Panc1 (cell line): ENCODE measurements around the gene C5AR2. TPM values are rescaled to one million over a fixed set of nuclear protein-coding genes. Genes with fewer than 3 reads are reported as not detected.

ENCODE experiments used
- ATAC-seq: fragments of 200-7000 bp; cut with Tn5 transposase; 2 replicates; pipeline ENCODE4 v1.9.1; 2020; ENCODE audit warnings: mild to moderate bottlenecking, moderate library complexity
- BruUV-seq: library from RNA; stranded (reverse); fragments of 400-500 nt; replicated peaks from 2 replicates; lab custom pipeline; 2021; lab: Mats Ljungman, UMichigan
- CTCF ChIA-PET: fragments of 300-600 bp; sonication (Branson Sonifier 250); formaldehyde crosslinking; loops from one replicate; lab custom pipeline; 2022; ENCODE audit warnings: antibody characterized with exemption; lab: Charles Lee
- POLR2A ChIA-PET: fragments of 300-600 bp; sonication (Branson Sonifier 250); formaldehyde crosslinking; loops from one replicate; lab custom pipeline; 2022; ENCODE audit warnings: antibody characterized with exemption; lab: Charles Lee
- DNase-seq: peaks from one replicate; pipeline ENCODE4 v3.0.0-alpha.2; 2010; ENCODE audit warnings: low read depth, low spot score
- H3K27ac ChIP-seq: 2 replicates; pipeline ENCODE4 v1.5.1; 2011; ENCODE audit warnings: mild to moderate bottlenecking, low read length, inconsistent platforms
- H3K27me3 ChIP-seq: fragments of 200-500 bp; sonication (Bioruptor generic); 2 replicates; pipeline ENCODE4 v1.6.0; 2014; ENCODE audit warnings: low read length, inconsistent platforms; ENCODE audit not compliant: control insufficient read depth, insufficient read depth
- H3K36me3 ChIP-seq: fragments of 200-500 bp; sonication (Bioruptor generic); 2 replicates; pipeline ENCODE4 v1.5.1; 2014; ENCODE audit warnings: inconsistent platforms, mild to moderate bottlenecking, low read length, moderate library complexity; ENCODE audit not compliant: control insufficient read depth, insufficient read depth
- H3K4me1 ChIP-seq: 2 replicates; pipeline ENCODE4 v1.5.1; 2011; ENCODE audit warnings: inconsistent platforms, mild to moderate bottlenecking, low read length, moderate library complexity; ENCODE audit not compliant: control insufficient read depth, insufficient read depth
- H3K4me3 ChIP-seq, 2 experiments: 2 replicates each; pipeline ENCODE4 v1.5.1; 2011 to 2012; ENCODE audit warnings: low read depth in 2 of 2, low read length in 2 of 2, mild to moderate bottlenecking in 2 of 2, inconsistent platforms in 1 of 2, moderate library complexity in 1 of 2
- H3K9me3 ChIP-seq: fragments of 200-500 bp; sonication (Bioruptor generic); 2 replicates; pipeline ENCODE4 v1.5.1; 2014; ENCODE audit warnings: low read depth, mild to moderate bottlenecking, inconsistent platforms, low read length, moderate library complexity; ENCODE audit not compliant: control insufficient read depth, insufficient read depth
- CTCF ChIP-seq: fragments of 450-650 bp; IDR thresholded peaks from 2 replicates; pipeline ENCODE4 v1.5.1; 2017; ENCODE audit warnings: mild to moderate bottlenecking
- POLR2AphosphoS5 ChIP-seq: IDR thresholded peaks from 2 replicates; pipeline ENCODE4 v1.6.1; 2012; ENCODE audit warnings: mild to moderate bottlenecking, low read depth, low read length, moderate library complexity
- SIN3A ChIP-seq: IDR thresholded peaks from 2 replicates; pipeline ENCODE4 v1.6.1; 2012; ENCODE audit warnings: low read depth, mild to moderate bottlenecking, low read length, moderate library complexity, borderline replicate concordance; ENCODE audit not compliant: insufficient read depth
- TCF7L2 ChIP-seq: IDR thresholded peaks from 2 replicates; pipeline ENCODE4 v1.6.1; 2011; ENCODE audit warnings: mild to moderate bottlenecking, low read depth, low read length, inconsistent platforms
- in situ Hi-C: cut with HindIII; loops from 2 replicates; pipeline ENCODE4 v1.10.0; 2016; ENCODE audit warnings: low sequenced_read_pairs, low pct_unique_long_range_greater_than_20kb
- intact Hi-C: fragments of 100-400 bp; cut with micrococcal nuclease; formaldehyde crosslinking; loops from one replicate; pipeline ENCODE4 v1.10.0; 2022; ENCODE audit not compliant: unreplicated experiment
- total RNA-seq: library from RNA; stranded (reverse); gene quantifications from one replicate; pipeline ENCODE4 v1.2.1, GENCODE V29; 2021; ENCODE audit not compliant: unreplicated experiment
- TF ChIP-seq, protein P1 (sequence below), 2 experiments: IDR thresholded peaks; 2 replicates each; pipeline ENCODE4 v1.6.1; 2011 to 2012; ENCODE audit warnings: low read depth in 2 of 2, control low read depth in 1 of 2, low read length in 1 of 2, mild to moderate bottlenecking in 1 of 2, moderate library complexity in 1 of 2; ENCODE audit not compliant: insufficient read depth in 1 of 2

C5AR2 gene
- total RNA-seq, 1 experiment from 2014 or later: 0.03 TPM

DNA sequence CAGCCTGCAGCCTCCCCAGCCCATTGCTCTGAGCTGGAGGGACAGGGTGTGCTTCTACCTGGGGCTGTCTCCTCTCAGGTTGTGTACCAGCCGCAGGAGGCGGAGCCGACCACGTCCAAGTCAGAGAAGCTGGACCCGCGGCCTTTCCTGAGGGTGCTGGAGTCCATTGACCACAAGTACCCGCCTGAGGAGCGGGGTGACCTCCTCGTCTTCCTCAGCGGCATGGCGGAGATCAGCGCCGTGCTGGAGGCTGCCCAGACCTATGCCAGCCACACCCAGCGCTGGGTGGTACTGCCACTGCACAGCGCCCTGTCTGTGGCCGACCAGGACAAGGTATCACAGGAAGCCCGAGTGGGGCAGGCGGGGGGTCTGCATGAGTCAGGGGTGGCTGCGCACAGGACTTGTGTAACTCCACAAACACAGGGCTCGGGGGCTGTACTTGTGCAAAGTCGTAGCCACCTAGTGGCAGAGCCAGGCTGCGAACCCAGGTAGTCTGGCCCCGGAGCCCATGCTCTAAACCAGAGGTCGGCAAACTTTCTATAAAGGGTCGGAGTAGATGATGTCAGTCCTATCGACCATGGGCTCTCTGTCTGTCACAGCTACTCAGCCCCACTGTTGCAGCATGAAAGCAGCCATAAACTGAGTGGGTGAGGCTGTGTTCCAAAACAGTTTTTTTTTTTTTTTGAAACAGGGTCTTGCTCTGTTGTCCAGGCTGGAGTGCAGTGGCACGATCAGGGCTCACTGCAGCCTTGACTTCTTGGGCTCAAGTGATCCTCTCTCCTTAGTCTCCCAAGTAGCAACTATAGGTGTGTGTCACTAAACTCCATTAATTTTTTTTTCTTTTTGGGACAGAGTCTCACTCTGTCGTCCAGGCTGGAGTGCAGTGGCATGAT lies 26.1 kb downstream of the C5AR2 start:
- peak; percentile 71 for ATAC-seq
- intact Hi-C loops (no loop called here), in situ Hi-C loops (no loop called here)
- H3K27me3 ChIP-seq: no peaks in the 10 kb centered on the region
- CTCF ChIA-PET: interaction anchor here (0.6 kb wide), 1 partner anchor 9 kb away, joined by 6 read pairs; the partner anchor contains the start of gene DHX34
- DNase-seq: no peak
- POLR2A ChIA-PET: no interaction called here
- no peak overlapping the region for H3K4me3 ChIP-seq
- no TSS peak for BruUV-seq
- no peak; the same call in 1 of the 2 replicates for TF ChIP-seq CTCF
- TF ChIP-seq SIN3A: no peak
- TF ChIP-seq, protein P1, sequence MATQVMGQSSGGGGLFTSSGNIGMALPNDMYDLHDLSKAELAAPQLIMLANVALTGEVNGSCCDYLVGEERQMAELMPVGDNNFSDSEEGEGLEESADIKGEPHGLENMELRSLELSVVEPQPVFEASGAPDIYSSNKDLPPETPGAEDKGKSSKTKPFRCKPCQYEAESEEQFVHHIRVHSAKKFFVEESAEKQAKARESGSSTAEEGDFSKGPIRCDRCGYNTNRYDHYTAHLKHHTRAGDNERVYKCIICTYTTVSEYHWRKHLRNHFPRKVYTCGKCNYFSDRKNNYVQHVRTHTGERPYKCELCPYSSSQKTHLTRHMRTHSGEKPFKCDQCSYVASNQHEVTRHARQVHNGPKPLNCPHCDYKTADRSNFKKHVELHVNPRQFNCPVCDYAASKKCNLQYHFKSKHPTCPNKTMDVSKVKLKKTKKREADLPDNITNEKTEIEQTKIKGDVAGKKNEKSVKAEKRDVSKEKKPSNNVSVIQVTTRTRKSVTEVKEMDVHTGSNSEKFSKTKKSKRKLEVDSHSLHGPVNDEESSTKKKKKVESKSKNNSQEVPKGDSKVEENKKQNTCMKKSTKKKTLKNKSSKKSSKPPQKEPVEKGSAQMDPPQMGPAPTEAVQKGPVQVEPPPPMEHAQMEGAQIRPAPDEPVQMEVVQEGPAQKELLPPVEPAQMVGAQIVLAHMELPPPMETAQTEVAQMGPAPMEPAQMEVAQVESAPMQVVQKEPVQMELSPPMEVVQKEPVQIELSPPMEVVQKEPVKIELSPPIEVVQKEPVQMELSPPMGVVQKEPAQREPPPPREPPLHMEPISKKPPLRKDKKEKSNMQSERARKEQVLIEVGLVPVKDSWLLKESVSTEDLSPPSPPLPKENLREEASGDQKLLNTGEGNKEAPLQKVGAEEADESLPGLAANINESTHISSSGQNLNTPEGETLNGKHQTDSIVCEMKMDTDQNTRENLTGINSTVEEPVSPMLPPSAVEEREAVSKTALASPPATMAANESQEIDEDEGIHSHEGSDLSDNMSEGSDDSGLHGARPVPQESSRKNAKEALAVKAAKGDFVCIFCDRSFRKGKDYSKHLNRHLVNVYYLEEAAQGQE (IDR thresholded peaks at IDR 0.05; ENCODE audit: insufficient read depth in 1 of 2, low read depth in 2 of 2, low read length in 1 of 2): no peak
- TF ChIP-seq POLR2AphosphoS5: no peak
- TF ChIP-seq TCF7L2: no peak
- no peaks in the 10 kb centered on the region for H3K9me3 ChIP-seq
- no peak overlapping the region for H3K27ac ChIP-seq
- H3K36me3 ChIP-seq: peaks cover 5% of the 10 kb centered on the region; the same call in 1 of the 2 replicates
- no peaks in the 10 kb centered on the region for H3K4me1 ChIP-seq

DNA sequence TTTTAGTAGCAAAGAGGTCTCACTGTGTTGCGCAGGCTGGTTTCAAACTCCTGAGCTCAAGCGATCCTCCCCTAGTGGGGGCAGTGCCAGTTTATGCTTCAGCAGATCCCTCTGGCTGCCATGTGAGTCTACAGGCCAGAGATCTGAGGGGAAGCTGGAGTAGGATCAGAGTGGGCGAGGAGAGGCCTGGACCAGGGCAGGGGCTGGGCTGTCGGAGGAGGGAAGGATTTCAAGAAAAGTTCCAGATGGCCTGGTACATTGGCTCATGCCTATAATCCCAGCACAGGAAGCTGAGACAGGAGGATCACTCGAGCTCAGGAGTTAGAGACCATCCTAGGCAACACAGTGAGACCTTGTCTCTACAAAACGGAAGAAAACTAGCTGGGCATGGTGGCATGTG lies 27.0 kb downstream of the C5AR2 start:
- peaks cover 8% of the 10 kb centered on the region for H3K36me3 ChIP-seq
- TF ChIP-seq SIN3A (no peak), CTCF (no peak)
- TF ChIP-seq, protein P1 (IDR thresholded peaks at IDR 0.05; ENCODE audit: insufficient read depth in 1 of 2, low read depth in 2 of 2, low read length in 1 of 2): no peak
- no peaks in the 10 kb centered on the region for H3K27me3 ChIP-seq
- H3K4me3 ChIP-seq: no peak overlapping the region
- no peak overlapping the region for H3K27ac ChIP-seq
- intact Hi-C loops (no loop called here), in situ Hi-C loops (no loop called here)
- CTCF ChIA-PET: interaction anchor here (0.7 kb wide), 1 partner anchor 295 kb away, joined by 7 read pairs; no protein-coding TSS in a partner anchor
- no peaks in the 10 kb centered on the region for H3K4me1 ChIP-seq
- H3K9me3 ChIP-seq: no peaks in the 10 kb centered on the region
- DNase-seq (no peak), ATAC-seq (no peak)
- POLR2A ChIA-PET: no interaction called here
- no TSS peak for BruUV-seq
